Adrenal gland (tissue), 5 donors: ENCODE data around the gene AQP12B.

Source experiments
- CTCF ChIP-seq, 6 experiments: fragments of 450-650 bp in 4 of 6; fragments of 200-600 bp in 2 of 6; sonication (generic) in 1 of 6; IDR thresholded peaks; 1 replicate in 5 of 6; 2 replicates in 1 of 6; pipeline versions ENCODE4 v1.5.1 to v1.8.0; 2016 to 2021; ENCODE audit warnings: antibody characterized with exemption in 6 of 6, mild to moderate bottlenecking in 2 of 6, moderate library complexity in 1 of 6
- POLR2A ChIP-seq, 2 donors: fragments of 450-650 bp; IDR thresholded peaks; one replicate each; pipeline ENCODE4 v1.6.1; 2017; ENCODE audit warnings: antibody characterized with exemption in 2 of 2, mild to moderate bottlenecking in 2 of 2, moderate library complexity in 1 of 2
- donor health status: DM: no; HTN: no; CAD: no.

- TF ChIP-seq CTCF (IDR thresholded peaks at IDR 0.05) = no peak
- TF ChIP-seq POLR2A (IDR thresholded peaks at IDR 0.05) = no peak
Observed at GRCh38 chr2:240637116-240637900, 45.4 kb downstream of the AQP12B start.
